ENCODE measurements around the gene DBNDD2. TPM values are rescaled to one million over a fixed set of nuclear protein-coding genes. Genes with fewer than 3 reads are reported as not detected.
A peak's percentile ranks its signal among the peaks of the same experiment; 100 is the strongest.

Gene DBNDD2
- total and polyA plus RNA-seq, 4 donors: 11.7 to 75.4 (median 57.8) TPM

GRCh38 chr20:45405571-45406259, 2.4 kb upstream of the DBNDD2 start:
- ATAC-seq (ENCODE audit: insufficient read depth, low FRiP score): peak; percentile 48
- H3K4me3 ChIP-seq: peak overlapping the region; percentile 69
- H3K27ac ChIP-seq (ENCODE audit: low read depth in 1 of 2, low read length in 1 of 2): peak overlapping the region; percentile 71 to 97
- WGBS, 2 donors: 1 to 2% methylated on average over 45 to 49 of the region's 49 CpGs
- peaks cover 0 to under 1% (median under 1%) of the 10 kb centered on the region in 4 donors for H3K9me3 ChIP-seq (ENCODE audit: control insufficient read depth in 4 of 4, insufficient read depth in 3 of 4, low read length in 3 of 4)
- TF ChIP-seq CTCF (IDR thresholded peaks at IDR 0.05; ENCODE audit: control extremely low read depth, extremely low read depth): no peak
- peaks cover 0 to 30% (median 21%) of the 10 kb centered on the region in 3 donors for H3K27me3 ChIP-seq (ENCODE audit: control insufficient read depth in 3 of 3, insufficient read depth in 3 of 3, low read length in 2 of 3)
- peaks cover 0 to 19% (median 4%) of the 10 kb centered on the region in 5 donors for H3K4me1 ChIP-seq (ENCODE audit: control insufficient read depth in 5 of 5, insufficient read depth in 5 of 5, low read length in 5 of 5)
- H3K9ac ChIP-seq (ENCODE audit: insufficient read depth in 1 of 2, low read length in 2 of 2): no peak overlapping the region
- no peak for DNase-seq
- peaks cover 0 to 7% (median 1%) of the 10 kb centered on the region in 4 donors for H3K36me3 ChIP-seq (ENCODE audit: control insufficient read depth in 4 of 4, insufficient read depth in 4 of 4, low read length in 4 of 4)

GRCh38 chr20:45406260-45407066, 1.6 kb upstream of the DBNDD2 start:
- peaks cover 0 to 19% (median 4%) of the 10 kb centered on the region in 5 donors for H3K4me1 ChIP-seq (ENCODE audit: control insufficient read depth in 5 of 5, insufficient read depth in 5 of 5, low read length in 5 of 5)
- H3K27me3 ChIP-seq (ENCODE audit: control insufficient read depth in 3 of 3, insufficient read depth in 3 of 3, low read length in 2 of 3): peaks cover 0 to 30% (median 21%) of the 10 kb centered on the region in 3 donors
- H3K4me3 ChIP-seq: peak overlapping the region; percentile 69
- H3K27ac ChIP-seq (ENCODE audit: low read depth in 1 of 2, low read length in 1 of 2): peak overlapping the region; percentile 75 to 97
- peaks cover 0 to 8% (median 1%) of the 10 kb centered on the region in 4 donors for H3K36me3 ChIP-seq (ENCODE audit: control insufficient read depth in 4 of 4, insufficient read depth in 4 of 4, low read length in 4 of 4)
- no peak for TF ChIP-seq CTCF (IDR thresholded peaks at IDR 0.05; ENCODE audit: control extremely low read depth, extremely low read depth)
- ATAC-seq (ENCODE audit: insufficient read depth, low FRiP score) (peak; percentile 77), DNase-seq (peak in 1 of 3 donors; percentile 53)
- 1% methylated on average over 62 to 87 of the region's 87 CpGs for WGBS, 2 donors
- H3K9ac ChIP-seq (ENCODE audit: insufficient read depth in 1 of 2, low read length in 2 of 2): peak overlapping the region in 1 of 2 donors; percentile 61
- H3K9me3 ChIP-seq (ENCODE audit: control insufficient read depth in 4 of 4, insufficient read depth in 3 of 4, low read length in 3 of 4): no peaks in the 10 kb centered on the region

- Histone ChIP-seq H3K36me3 (ENCODE audit: control insufficient read depth in 4 of 4, insufficient read depth in 4 of 4, low read length in 4 of 4) (peaks cover 0 to 8% (median 4%) of the 10 kb centered on the region in 4 donors), H3K27me3 (ENCODE audit: control insufficient read depth in 3 of 3, insufficient read depth in 3 of 3, low read length in 2 of 3) (peaks cover 0 to 30% (median 21%) of the 10 kb centered on the region in 3 donors), H3K9me3 (ENCODE audit: control insufficient read depth in 4 of 4, insufficient read depth in 3 of 4, low read length in 3 of 4) (no peaks in the 10 kb centered on the region), H3K27ac (ENCODE audit: low read depth in 1 of 2, low read length in 1 of 2) (peak overlapping the region; percentile 75 to 97), H3K4me1 (ENCODE audit: control insufficient read depth in 5 of 5, insufficient read depth in 5 of 5, low read length in 5 of 5) (peaks cover 0 to 19% (median 4%) of the 10 kb centered on the region in 5 donors), H3K4me3 (peak overlapping the region; percentile 69), H3K9ac (ENCODE audit: insufficient read depth in 1 of 2, low read length in 2 of 2) (peak overlapping the region in 1 of 2 donors; percentile 61)
- ATAC-seq (ENCODE audit: insufficient read depth, low FRiP score) (peak; percentile 9), DNase-seq (peak in 2 of 3 donors; percentile 13 to 23)
- 16 to 22% methylated on average over 30 of the region's 30 CpGs for WGBS, 2 donors
- TF ChIP-seq CTCF (IDR thresholded peaks at IDR 0.05; ENCODE audit: control extremely low read depth, extremely low read depth): no peak
These were observed 883 bp upstream of the DBNDD2 start for GRCh38 chr20:45407067-45407745.
